Dermis microvascular lymphatic vessel endothelial cell (primary cell): ENCODE data around the gene BTBD16. TPM values are rescaled to one million over a fixed set of nuclear protein-coding genes. Genes with fewer than 3 reads are reported as not detected.

ENCODE experiments used
- DNase-seq, 2 donors: peaks; one replicate each; pipeline versions ENCODE4 v3.0.0 to v3.0.0-alpha.2; 2010; ENCODE audit warnings: low read depth in 2 of 2
- total RNA-seq: library from RNA; depleted of rRNA; stranded (reverse); fragments of >200 nt; gene quantifications from 2 replicates; pipeline ENCODE4 v1.2.1, GENCODE V29; 2014

BTBD16 gene
- total RNA-seq, 1 donor from 2014 or later, result under 0.01 TPM

DNA sequence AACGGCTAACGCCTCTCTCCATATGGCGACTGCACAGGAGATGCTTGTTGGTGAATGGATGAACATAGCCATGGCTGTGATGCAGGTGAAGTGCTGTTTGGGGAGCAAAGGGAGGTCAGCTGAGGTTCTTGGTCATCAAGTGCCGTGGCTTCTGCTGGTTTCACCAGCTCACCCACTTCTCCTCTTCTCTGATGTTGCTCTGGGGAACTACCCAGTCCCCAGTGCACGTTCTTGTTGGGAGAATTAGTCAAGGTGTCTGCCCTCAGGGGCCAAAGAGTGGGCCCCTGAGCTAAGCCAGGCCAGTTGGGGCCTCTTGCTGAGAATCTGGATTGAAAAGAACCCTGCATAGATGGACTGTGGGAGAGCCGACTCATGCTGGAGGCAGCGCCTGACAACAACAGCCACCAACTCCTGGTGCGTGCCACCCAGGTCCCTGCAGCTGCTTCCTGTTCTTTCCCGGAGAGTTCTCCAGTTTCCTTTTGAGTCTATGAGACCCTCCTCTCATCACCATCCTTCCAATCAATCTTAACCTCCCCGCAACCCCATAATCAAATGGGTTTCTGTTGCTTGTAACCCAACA, 3.0 kb downstream of the BTBD16 start:
- no peak for DNase-seq

DNA sequence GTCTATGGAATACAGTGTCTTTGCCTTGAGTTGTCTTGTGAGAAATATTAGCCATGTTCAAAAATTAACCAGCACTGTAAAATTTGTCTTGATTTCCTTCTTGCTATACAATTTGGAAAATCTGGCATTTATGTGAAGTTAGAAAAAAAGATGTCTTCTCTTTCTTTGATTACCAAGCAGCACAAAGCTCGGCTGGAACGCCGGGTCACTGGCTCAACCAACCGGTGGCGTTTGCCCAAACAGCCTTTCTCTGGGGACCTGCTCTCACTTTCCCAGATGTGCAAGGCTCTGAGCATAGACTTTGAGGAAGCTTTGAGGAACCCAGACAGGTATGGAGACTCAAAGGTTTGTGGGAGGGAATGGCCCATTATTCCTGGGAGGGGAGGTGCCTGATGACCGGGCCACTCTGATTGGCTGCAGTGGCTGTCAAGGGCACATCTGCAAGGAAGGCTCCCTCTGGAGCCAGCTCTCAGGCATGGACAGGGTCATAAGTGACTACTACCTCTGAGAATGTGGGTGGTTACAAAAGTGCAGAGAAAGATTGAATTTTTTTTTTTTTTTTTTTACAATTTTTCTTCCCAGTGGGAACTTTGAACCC, 5.6 kb downstream of the BTBD16 start:
- no peak for DNase-seq

- DNase-seq, result no peak
Observed at GRCh38 chr10:122277526-122278136, 6.5 kb downstream of the BTBD16 start.

- peak; percentile 33 to 74 for DNase-seq
Observed at GRCh38 chr10:122279725-122280141, 8.6 kb downstream of the BTBD16 start.

- DNase-seq, result no peak
Observed at GRCh38 chr10:122280156-122280555, 9.1 kb downstream of the BTBD16 start.

- DNase-seq, result no peak
Observed at GRCh38 chr10:122281018-122281626, 10.0 kb downstream of the BTBD16 start.

DNA sequence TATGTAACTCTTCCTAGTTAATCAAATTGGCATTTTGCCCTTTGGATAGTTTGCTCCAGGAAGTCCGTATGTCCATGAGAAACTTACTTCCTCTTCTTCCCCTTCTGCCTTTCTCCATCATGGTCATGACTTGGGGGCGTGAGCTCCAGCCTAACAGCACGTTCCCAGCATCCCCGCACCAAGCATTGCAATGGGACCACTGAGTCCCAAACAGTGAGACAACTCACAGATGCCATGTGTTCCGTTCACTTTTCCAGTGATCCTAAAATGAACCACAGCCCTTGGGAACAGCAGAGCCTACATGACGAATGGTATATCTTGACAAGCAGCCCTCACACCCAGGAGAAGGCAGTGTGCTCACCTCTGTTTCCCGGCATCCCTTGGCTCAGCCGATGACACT, 10.7 kb downstream of the BTBD16 start:
- DNase-seq, result no peak

- DNase-seq, result peak in 1 of 2 donors; percentile 22
Observed at GRCh38 chr10:122282253-122282671, 11.2 kb downstream of the BTBD16 start.

- no peak for DNase-seq
Observed at GRCh38 chr10:122282909-122283308, 11.8 kb downstream of the BTBD16 start.

DNA sequence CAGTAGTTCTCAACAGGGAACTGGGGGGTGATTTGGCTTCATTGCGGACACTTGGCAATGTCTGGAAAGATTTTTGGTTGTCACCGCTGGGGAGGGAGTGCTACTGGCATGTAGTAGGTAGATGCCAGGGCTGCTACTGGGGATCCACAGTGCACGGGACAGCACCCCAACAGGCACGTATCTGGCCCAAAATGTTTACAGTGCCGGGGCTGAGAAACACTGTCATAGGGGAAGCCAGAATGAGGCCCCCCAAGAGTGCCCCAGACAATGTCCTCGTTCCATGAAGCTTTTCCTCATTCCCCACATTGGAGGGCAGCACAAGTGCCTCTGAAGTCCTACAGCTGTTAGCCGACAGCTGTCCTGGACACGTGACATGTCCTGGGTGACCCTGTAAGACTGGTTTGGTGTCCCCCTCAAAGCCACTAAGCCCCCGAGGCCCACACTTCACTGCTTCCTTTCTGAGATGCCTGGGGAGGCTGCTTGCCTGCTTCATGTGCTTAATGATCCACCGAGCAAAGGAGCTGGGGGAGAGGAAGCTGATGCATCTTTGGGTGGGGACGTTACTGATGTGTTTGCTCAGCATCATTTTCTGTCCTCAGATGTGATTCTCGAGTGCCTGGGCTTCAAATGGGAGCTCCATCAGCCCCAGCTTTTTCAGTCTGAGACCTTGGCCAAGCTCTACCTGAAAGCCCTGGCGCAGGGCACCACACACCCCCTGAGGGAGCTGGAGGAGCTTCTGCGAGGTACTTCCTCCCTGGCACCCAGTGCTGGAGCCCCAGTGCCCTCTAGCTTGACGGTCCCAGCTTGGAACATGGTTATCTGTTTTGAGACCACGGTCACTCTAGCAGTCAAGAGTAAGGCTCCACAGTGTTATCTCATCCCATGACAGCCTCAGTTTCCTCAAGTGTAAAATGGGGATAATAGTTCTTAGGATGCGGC, 14.7 kb downstream of the BTBD16 start:
- DNase-seq, result no peak

DNA sequence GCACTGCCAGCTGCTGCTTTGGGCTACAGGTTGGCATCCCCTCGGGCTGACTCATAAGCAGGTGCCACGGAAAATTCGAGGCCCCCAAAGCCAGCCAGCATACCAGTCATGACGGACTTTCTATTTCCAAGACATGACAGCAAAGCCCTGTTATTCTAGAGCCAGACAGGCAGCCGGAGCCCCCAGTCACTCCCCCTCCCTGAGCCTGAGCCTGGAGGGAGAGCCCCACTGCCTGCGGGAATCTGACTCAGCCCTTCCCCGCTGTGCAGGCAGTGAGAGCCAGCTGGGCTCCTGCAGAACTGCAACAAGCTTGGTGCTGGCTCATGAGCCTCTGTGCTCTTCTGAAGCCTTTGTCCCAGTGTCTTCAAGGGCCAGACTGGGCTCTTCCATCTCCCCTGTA, 15.8 kb downstream of the BTBD16 start:
- no peak for DNase-seq

DNA sequence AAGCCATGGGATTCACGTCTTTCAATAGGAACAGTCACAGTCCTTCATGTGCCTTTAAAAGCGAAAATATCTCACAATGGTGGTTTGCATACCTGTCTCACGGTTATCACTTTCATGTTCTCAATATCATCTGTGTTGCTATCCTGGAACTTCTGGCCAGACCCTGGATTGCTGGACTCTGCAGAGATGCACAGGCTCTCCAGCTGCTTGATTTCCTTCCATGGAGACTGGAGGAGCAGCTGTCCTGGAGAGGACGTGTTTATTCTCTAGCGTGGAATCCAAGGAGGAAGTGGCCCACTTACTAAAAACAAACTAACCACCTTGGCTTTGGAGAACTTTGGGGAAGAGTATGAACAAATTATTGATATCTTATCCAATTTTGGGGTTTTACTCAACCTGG, 16.5 kb downstream of the BTBD16 start:
- no peak for DNase-seq

GRCh38 chr10:122288262-122288661, 17.2 kb downstream of the BTBD16 start:
- no peak for DNase-seq

DNA sequence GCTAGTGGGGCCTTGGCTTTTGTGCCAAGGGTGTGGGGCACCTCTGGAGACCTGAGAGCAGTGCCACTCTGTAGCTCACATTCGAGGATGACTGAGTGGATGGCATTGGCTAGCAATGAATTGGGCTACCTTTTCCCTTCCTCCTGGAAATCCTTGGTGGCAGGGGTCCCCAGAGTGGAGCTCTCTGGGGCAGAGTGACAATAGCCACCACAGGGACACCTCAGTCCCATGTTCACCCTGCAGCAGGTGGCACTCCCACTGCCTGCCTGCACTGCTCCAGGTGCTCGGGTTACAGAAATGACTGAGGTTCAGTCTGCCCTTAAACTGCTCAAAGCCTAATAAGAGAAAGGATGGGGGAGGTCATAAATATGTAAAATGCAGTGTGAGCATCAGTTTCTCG, 17.8 kb downstream of the BTBD16 start:
- DNase-seq, result no peak

DNA sequence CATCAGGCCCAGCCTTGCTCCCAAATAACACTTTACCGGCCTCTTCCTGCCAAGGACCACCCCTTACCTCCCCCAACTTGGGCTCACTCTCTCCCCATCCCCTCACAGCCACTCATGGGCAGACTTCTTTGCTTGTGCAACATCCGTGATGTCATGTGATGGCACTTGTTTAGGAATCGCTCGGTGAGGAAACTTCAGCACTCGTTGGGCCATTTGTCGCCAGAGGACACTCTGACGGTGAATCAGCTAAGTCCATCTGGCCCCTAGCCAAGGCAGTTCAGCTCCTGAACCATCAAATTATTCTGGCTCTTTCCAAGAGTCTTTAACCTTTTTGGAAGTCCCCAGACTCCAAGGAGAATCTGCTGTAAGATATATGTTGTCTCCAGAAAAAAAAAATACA, 19.2 kb downstream of the BTBD16 start:
- DNase-seq, result no peak

- no peak for DNase-seq
Observed at GRCh38 chr10:122290833-122291532, 19.9 kb downstream of the BTBD16 start.

DNA sequence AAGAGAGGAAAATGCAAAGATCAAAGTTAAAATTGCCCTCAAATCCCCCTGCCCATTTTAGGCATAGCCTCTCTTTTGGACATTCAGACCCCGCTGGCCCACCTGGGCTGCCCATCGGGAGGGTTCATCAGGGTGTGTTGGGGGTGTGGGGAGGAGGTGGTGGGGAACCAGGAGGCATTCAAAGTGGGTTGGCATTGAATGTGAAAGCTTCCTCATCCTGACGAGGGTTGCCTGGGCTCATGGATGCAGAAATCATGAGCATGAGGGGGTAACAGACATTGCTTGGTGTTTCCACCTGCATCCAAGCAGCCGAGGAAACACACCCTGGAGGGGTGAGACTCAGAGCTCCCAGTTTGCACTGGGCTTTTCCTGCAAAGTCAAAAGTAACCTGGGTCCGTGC, 20.6 kb downstream of the BTBD16 start:
- DNase-seq, result no peak

DNA sequence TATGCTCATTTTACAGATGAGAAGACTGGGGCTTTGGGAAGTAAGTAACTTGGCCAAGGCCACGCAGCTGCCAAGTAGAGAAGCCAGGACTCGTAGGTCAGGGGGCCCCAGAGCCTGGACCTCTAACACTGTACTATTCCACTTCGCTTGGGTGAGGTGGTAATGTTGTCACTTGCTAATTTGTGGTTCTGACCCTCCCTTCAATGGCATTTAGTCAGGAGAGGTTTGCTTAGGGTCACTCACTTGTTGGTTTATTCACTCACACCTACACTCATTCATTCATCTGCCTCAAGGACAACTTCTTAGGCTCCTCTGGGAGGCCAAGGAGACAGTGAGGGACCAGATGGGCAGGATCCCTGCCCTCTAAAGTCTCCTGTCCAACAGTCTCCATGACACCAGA, 21.3 kb downstream of the BTBD16 start:
- no peak for DNase-seq

DNA sequence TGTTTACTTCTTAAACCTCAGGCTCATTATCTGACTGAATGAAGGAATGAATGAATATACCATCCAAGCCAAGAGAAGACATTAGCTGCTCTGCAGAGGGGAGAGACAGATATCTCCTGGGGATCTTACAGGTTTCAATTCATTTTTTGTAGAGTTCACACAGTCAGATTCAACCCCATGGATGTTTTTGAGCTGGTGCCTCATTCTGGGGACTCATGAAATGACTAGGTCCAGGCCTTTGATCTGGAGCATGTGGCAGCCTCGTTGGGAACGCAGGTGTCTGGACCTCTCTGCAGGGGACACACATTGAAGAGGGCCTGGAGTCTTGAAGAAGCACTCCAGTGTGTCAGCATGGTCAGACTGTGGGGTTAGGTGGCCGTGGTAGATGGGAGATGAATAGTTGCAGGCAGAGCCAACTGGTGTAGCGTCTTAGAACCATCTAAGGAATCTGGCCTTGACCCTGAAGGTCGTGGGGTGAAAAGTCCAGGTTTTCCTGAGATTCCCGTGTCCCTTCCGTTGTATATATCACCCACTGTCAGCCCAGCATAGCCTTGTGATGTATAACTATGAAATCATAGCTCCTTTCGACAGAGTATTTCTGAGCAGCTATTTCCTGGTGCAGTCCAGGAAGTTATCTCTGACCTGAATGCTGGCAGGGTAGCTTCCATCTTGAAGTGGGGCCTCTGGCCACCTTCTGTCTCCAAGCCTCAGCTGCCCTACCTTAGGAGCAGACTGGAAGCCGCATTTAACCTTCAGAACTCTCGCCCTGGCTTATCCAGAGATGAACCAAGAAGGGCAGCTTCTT, 22.3 kb downstream of the BTBD16 start:
- DNase-seq, result no peak

DNA sequence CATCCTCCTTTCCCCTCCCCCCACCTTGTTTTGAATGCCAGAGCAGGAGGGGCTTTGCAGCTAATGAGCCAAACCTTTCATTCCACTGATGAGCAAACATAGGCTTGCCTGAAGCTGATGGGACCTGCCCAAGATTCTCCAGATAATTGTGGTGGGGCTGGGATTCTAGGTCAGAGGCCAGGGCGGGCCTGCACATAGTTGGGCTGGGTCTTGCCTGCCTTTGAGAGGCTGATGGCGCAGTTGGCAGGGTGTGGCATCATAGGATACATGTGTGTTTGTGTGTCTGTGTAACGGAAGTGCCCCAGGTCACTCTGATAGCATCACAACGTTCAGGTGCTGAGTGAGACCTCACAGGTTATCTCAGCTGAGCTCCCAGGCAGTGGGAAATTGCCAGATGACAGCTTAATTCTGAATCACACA, 22.9 kb downstream of the BTBD16 start:
- no peak for DNase-seq
